IPS-18c (cell line): ENCODE data around the gene ZNG1F.
"Not testable (repeated sequence)": the region's sequence is repeated elsewhere in the genome, so short reads cannot be mapped to it uniquely, and the experiment has no call there.

Source experiments
- H3K4me3 ChIP-seq: 2 replicates; pipeline ENCODE4 v1.7.0; 2013; ENCODE audit warnings: low read depth, mild to moderate bottlenecking, low read length, moderate library complexity; ENCODE audit not compliant: insufficient read depth
- H3K9me3 ChIP-seq: one replicate; pipeline ENCODE4 v1.6.1; 2013; ENCODE audit warnings: mild to moderate bottlenecking, low read length, moderate library complexity; ENCODE audit not compliant: control insufficient read depth, insufficient read depth

ZNG1F gene

GRCh38 chr9:41189217-41189616 lies at the start of gene ZNG1F:
ZNG1F (minus strand) TSS chr9:41189317; CDS start chr9:41189258, 59 bp downstream.
- H3K9me3 ChIP-seq, H3K4me3 ChIP-seq: not testable (repeated sequence)

DNA sequence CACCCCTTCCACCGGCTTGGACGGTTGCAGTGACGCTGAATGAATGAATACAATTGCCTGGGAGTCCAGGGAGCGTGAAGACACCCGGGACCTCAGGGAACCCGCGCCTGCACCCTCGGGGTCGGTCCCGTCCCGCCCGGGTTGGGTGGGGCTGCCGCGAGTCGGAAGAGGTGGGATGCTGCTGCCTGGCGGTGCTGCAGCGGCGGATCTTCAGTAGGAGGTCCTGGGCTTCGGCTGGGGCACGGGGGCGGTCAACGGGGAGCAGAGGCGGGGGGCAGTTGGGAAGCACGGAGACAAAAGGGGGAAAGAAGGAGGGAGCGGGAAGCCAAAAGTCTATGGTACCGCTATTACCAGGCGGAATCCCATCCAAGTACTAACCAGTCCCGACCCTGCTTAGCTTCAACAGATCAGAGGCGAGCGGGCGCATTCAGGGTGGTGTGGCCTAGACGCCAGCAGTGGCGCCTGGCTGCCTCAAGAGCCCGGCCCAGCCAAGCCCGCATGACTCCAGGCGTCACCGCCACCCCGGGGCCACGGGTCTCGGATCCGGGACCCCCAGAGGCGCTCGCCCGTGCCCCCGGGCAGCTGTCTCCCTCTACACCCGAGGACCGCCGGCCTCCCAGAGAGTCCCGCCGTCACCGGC lies 48.1 kb upstream of the ZNG1F start:
- not testable (repeated sequence) for H3K9me3 ChIP-seq, H3K4me3 ChIP-seq

DNA sequence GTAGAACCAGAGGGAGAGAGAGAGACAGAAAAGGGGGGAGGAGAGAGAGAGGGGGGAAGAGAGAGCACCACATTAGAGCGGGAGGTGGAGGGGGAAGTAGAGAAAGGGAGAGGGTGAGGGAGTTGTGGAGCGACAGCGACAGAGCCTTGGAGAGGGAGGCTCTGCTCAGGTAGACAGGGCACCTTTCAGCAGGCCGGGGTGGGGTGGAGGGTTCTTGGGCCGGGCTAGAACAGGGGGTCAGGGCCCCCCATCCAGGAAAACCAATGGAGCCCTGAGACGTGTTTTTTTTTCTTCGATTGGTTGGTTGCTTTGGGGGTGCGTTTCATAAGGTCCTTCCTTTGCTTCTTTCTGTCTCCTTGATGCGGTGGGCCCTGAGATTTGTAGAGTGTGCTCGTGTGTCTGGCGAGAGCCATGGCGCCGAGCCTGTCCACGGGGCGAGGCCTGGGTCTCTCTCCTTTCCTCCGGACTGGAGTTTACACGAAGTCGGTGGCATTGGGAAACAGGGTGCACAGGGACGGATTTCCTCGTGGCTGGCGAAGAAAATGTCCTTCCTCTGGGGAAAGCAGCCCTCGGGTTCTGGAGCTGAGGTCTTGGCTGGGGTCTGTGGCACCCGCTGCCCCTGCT lies 47.5 kb upstream of the ZNG1F start:
- H3K4me3 ChIP-seq: not testable (repeated sequence)

DNA sequence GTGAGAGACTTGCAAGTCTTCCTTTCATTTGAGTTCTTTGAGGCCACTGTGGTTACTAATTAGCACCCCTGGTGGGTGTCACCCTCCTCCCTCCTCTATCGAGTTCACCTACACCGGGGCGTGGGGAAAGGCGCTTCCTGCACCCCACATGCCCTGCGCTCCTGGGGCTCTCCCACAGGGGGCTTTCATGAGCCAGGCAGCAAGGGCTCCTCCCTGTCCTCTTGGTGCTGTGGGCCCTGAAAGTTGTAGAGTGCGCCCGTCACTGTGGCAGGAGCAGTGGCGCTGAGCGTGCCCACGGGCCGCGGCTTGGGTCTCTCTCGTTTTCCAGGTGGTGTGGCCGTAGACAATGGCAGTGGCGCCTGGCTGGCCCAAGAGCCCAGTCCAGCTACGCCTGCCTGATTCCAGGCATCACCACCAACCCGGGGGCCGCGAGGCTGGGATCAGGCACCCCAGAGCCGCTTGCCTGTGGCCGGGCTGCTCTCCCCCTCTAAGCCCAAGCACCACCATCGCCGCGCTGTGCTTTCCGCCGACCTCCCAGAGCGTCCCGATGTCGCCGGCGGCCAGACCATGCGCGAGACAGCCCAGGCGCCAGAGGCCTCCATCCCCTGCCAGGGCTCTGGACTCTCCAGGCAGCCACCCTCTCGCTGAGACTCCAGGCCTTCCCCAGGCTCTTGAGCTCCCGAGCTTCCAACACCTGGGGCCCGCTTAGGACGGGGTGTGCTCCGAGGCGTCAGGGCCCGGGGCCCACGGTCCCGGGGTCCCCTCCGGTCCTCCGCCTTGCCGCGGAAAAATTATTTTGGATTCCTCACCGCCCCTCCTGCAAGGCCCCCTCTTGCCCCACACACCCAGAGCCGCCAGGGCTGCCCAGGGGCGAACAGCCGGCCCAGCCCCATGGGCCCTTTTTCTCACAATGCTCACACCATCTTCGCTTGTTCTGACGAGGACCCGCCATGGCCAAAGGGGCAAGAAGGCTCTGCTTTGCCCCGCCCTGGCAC lies 46.0 kb upstream of the ZNG1F start:
- not testable (repeated sequence) for H3K4me3 ChIP-seq
- H3K9me3 ChIP-seq: peaks cover 13% of the 10 kb centered on the region

More for the DNA sequence above, 47.5 kb upstream of the ZNG1F start:
- not testable (repeated sequence) for H3K9me3 ChIP-seq

DNA sequence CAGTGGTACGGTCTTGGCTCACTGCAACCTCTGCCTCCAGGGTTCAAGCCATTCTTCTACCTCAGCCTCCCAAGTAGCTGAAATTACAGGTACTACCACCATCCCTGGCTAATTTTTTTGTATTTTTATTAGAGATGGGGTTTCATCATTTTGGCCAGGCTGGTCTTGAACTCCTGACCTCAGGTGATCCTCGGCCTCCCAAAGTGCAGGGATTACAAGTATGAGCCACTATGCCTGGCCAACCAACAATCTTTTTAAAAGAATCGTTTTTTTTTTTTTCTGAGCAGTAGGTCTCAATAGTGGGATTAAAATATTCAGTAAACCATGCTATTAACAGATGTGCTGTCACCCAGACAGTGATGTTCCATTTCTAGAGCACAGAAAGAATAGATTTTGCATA lies 45.1 kb upstream of the ZNG1F start:
- not testable (repeated sequence) for H3K4me3 ChIP-seq
- peaks cover 16% of the 10 kb centered on the region for H3K9me3 ChIP-seq

DNA sequence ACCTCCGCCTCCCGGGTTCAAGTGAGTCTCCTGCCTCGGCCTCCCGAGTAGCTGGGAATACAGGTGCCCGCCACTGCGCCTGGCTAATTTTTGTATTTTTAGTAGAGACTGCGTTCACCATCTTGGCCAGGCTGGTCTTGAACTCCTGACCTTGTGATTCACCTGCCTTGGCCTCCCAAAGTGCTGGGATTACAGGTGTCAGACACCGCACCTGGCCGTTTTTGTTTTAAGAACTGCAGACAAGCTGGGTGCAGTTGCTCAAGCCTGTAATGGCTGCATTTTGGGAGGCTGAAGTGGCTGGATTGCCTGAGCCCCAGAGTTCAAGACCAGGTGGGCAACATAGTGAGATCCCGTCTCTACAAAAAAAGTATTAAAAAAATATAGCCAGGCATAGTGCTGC lies 43.2 kb upstream of the ZNG1F start:
- peaks cover 13% of the 10 kb centered on the region for H3K9me3 ChIP-seq
- not testable (repeated sequence) for H3K4me3 ChIP-seq

GRCh38 chr9:41230418-41230817 lies 41.3 kb upstream of the ZNG1F start:
- peaks cover 11% of the 10 kb centered on the region for H3K9me3 ChIP-seq
- not testable (repeated sequence) for H3K4me3 ChIP-seq

- peak overlapping the region; percentile 1; the same call in 1 of the 2 replicates for H3K4me3 ChIP-seq
- peaks cover 7% of the 10 kb centered on the region for H3K9me3 ChIP-seq
These were observed 40.6 kb upstream of the ZNG1F start for GRCh38 chr9:41229408-41230401.

GRCh38 chr9:41219831-41220230 lies 30.7 kb upstream of the ZNG1F start:
- not testable (repeated sequence) for H3K9me3 ChIP-seq, H3K4me3 ChIP-seq

- H3K9me3 ChIP-seq, H3K4me3 ChIP-seq: not testable (repeated sequence)
These were observed 678 bp downstream of the ZNG1F start for GRCh38 chr9:41188439-41188838.

DNA sequence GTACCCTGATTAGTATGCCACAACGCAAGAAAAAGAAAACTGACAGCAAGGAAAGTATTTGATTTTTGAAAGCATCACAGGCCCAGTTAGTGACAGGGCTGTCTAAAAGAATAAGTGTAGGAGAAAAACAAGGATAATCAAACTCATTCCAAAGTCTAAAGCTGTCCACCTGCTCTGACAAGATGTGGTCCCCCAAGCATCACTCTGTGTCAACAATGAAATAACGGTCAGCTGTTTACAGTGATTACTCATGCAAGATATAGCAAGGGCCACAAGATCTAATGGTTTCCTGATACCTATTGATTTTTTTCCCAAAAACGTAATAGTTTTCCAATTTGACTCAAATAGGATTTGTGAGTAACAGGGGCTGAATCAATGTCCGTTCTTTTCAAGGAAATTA lies 14.1 kb downstream of the ZNG1F start:
- not testable (repeated sequence) for H3K9me3 ChIP-seq, H3K4me3 ChIP-seq

DNA sequence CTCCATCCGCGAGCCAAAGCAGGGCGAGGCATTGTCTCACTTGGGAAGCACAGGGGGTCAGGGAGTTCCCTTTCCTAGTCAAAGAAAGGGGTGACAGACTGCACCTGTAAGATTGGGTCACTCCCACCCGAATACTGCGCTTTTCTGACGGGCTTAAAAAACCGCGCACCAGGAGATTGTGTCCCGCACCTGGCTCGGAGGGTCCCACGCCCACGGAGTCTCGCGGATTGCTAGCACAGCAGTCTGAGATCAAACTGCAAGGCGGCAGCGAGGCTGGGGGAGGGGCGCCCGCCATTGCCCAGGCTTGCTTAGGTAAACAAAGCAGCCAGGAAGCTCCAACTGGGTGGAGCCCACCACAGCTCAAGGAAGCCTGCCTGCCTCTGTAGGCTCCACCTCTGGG lies 39.0 kb downstream of the ZNG1F start:
- not testable (repeated sequence) for H3K4me3 ChIP-seq, H3K9me3 ChIP-seq

DNA sequence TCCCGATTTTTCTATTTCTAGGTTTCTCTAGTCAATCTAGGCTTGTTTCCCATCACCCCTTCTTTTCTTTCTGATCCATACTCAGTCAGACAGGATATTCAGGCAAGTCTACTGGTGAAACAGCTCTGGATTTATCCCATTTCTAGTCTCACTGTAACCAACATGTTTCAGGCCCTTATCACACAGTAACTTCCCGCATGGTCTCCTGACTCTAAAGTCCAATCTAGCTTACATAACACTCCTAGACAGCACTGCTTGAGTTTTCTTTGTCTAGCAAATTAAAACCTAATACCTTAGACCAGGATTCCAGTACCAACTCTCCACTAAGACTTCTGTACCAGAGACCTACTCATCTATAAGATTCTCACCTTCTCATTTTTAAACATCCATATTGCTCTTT lies 47.2 kb downstream of the ZNG1F start:
- not testable (repeated sequence) for H3K4me3 ChIP-seq, H3K9me3 ChIP-seq

DNA sequence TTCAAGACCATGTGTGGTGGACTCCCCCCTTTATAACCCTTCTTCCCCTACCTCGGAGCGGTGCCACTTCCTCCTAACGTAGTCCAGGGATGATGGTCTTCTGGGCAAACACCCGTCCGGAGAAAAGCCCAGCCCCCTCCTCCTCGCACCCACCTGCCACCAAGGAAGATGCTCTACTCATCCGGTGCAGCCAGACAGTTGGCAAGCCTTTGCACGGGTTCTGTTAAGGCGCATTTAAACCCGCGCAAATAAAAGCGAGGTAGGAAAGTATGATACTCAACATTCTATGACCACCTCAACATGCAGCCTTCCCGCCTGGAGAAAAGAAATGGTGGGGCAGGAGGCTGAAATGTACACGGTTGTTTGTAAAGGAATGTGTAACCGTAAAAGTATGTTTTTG lies 60.5 kb downstream of the ZNG1F start, which contains the start of gene FOXD4L6:
Gene FOXD4L6, minus strand, starts transcription at position 101 of the 400 bp plus-strand sequence. CDS start 298 bp downstream, outside the sequence.
- not testable (repeated sequence) for H3K4me3 ChIP-seq, H3K9me3 ChIP-seq

- not testable (repeated sequence) for H3K4me3 ChIP-seq, H3K9me3 ChIP-seq
These were observed 62.2 kb downstream of the ZNG1F start for GRCh38 chr9:41126746-41127446.

DNA sequence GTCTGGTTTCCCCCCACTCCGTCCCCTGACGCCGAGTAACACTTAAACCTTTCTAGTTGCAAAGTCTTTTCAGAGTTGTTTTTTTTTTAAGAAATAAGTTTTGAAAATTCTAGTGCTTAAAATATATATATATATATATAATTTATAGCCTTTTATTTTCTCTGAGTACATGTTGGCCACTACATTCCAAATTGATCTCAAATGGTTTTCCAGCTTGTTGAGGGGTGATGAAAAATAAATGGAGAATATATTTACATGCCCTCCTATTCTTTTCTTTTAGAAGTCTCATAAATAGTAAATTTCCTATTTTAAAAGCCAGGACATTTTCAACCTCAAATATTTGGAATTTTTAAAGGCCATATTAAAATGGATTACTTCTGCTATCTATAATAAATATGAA lies 63.2 kb downstream of the ZNG1F start:
- not testable (repeated sequence) for H3K9me3 ChIP-seq

More for the DNA sequence above, 63.2 kb downstream of the ZNG1F start:
- H3K4me3 ChIP-seq: not testable (repeated sequence)
